ENCODE measurements around the gene ZNF770. TPM values are rescaled to one million over a fixed set of nuclear protein-coding genes. Genes with fewer than 3 reads are reported as not detected.

Gene ZNF770
- total RNA-seq, 4 donors from 2014 or later = 20.9 to 27.4 (median 24.2) TPM

GRCh38 chr15:35003928-35004327 lies 15.8 kb upstream of the ZNF770 start:
- Histone ChIP-seq H3K27ac (no peak overlapping the region), H3K27me3 (no peaks in the 10 kb centered on the region), H3K4me1 (no peaks in the 10 kb centered on the region), H3K4me3 (no peak overlapping the region), H3K36me3 (no peaks in the 10 kb centered on the region), H3K9me3 (no peaks in the 10 kb centered on the region)
- 49 to 56% methylated on average over 3 of the region's 3 CpGs for WGBS, 2 donors (ENCODE audit: low coverage in 1 of 2)
- TF ChIP-seq POLR2AphosphoS5 (IDR thresholded peaks at IDR 0.05) (no peak), POLR2A (IDR thresholded peaks at IDR 0.05) (no peak), EP300 (IDR thresholded peaks at IDR 0.05) (no peak), CTCF (IDR thresholded peaks at IDR 0.05) (no peak)
- no peak for ATAC-seq

GRCh38 chr15:35000511-35000910 lies 12.4 kb upstream of the ZNF770 start:
- Histone ChIP-seq H3K9me3 (no peaks in the 10 kb centered on the region), H3K27me3 (no peaks in the 10 kb centered on the region), H3K27ac (no peak overlapping the region), H3K36me3 (no peaks in the 10 kb centered on the region), H3K4me1 (no peaks in the 10 kb centered on the region), H3K4me3 (no peak overlapping the region)
- TF ChIP-seq POLR2AphosphoS5 (IDR thresholded peaks at IDR 0.05) (no peak), POLR2A (IDR thresholded peaks at IDR 0.05) (no peak), CTCF (IDR thresholded peaks at IDR 0.05) (no peak), EP300 (IDR thresholded peaks at IDR 0.05) (no peak)
- ATAC-seq = no peak
- 17 to 71% methylated on average over 1 of the region's 1 CpG for WGBS, 2 donors (ENCODE audit: low coverage in 1 of 2)

- 93 to 95% methylated on average over 5 to 7 of the region's 7 CpGs for WGBS, 2 donors (ENCODE audit: low coverage in 1 of 2)
- no peaks in the 10 kb centered on the region for H3K36me3 ChIP-seq
- no peaks in the 10 kb centered on the region for H3K4me1 ChIP-seq
- H3K27ac ChIP-seq = no peak overlapping the region
- no peak for ATAC-seq
- no peak for TF ChIP-seq POLR2AphosphoS5 (IDR thresholded peaks at IDR 0.05)
- no peak for TF ChIP-seq EP300 (IDR thresholded peaks at IDR 0.05)
- TF ChIP-seq CTCF (IDR thresholded peaks at IDR 0.05) = no peak
- no peak for TF ChIP-seq POLR2A (IDR thresholded peaks at IDR 0.05)
- H3K27me3 ChIP-seq = no peaks in the 10 kb centered on the region
- H3K9me3 ChIP-seq = no peaks in the 10 kb centered on the region
- H3K4me3 ChIP-seq = no peak overlapping the region
Measured at GRCh38 chr15:34999906-35000305, 11.8 kb upstream of the ZNF770 start.

- Histone ChIP-seq H3K9me3 (no peaks in the 10 kb centered on the region), H3K36me3 (no peaks in the 10 kb centered on the region), H3K27me3 (no peaks in the 10 kb centered on the region), H3K4me1 (no peaks in the 10 kb centered on the region), H3K27ac (no peak overlapping the region), H3K4me3 (no peak overlapping the region)
- no peak for ATAC-seq
- TF ChIP-seq EP300 (IDR thresholded peaks at IDR 0.05) (no peak), POLR2AphosphoS5 (IDR thresholded peaks at IDR 0.05) (no peak), CTCF (IDR thresholded peaks at IDR 0.05) (no peak), POLR2A (IDR thresholded peaks at IDR 0.05) (no peak)
- 58 to 100% methylated on average over 1 of the region's 1 CpG for WGBS, 2 donors (ENCODE audit: low coverage in 1 of 2)
Measured at GRCh38 chr15:34994925-34995324, 6.8 kb upstream of the ZNF770 start.

- Histone ChIP-seq H3K4me1 (peaks cover 0 to 6% (median 0%) of the 10 kb centered on the region in 3 donors), H3K27me3 (no peaks in the 10 kb centered on the region), H3K27ac (no peak overlapping the region), H3K36me3 (no peaks in the 10 kb centered on the region), H3K9me3 (no peaks in the 10 kb centered on the region), H3K4me3 (no peak overlapping the region)
- 94 to 100% methylated on average over 1 to 4 of the region's 4 CpGs for WGBS, 2 donors (ENCODE audit: low coverage in 1 of 2)
- no peak for TF ChIP-seq POLR2A (IDR thresholded peaks at IDR 0.05)
- no peak for TF ChIP-seq EP300 (IDR thresholded peaks at IDR 0.05)
- TF ChIP-seq CTCF (IDR thresholded peaks at IDR 0.05) = no peak
- no peak for TF ChIP-seq POLR2AphosphoS5 (IDR thresholded peaks at IDR 0.05)
- ATAC-seq = no peak
Measured at GRCh38 chr15:34993877-34994276, 5.8 kb upstream of the ZNF770 start.
